Spleen (tissue), 11 donors: Measurements from ENCODE around the gene WFDC13. TPM values are rescaled to one million over a fixed set of nuclear protein-coding genes. Genes with fewer than 3 reads are reported as not detected.
"Not testable (repeated sequence)": the region's sequence is repeated elsewhere in the genome, so short reads cannot be mapped to it uniquely, and the experiment has no call there.

ENCODE experiments used
- DNase-seq: peaks from one replicate; pipeline ENCODE4 v3.0.0-alpha.2; 2020
- H3K27ac ChIP-seq, 8 donors: fragments of 200-600 bp; sonication (generic) in 7 of 8; 1 replicate in 4 of 8; 2 replicates in 4 of 8; pipeline versions ENCODE4 v1.5.0 to v1.8.0; 2016 to 2021; ENCODE audit warnings: inconsistent platforms in 4 of 8, mild to moderate bottlenecking in 4 of 8, moderate library complexity in 1 of 8
- H3K27me3 ChIP-seq, 7 donors: fragments of 200-600 bp; sonication (generic) in 6 of 7; replicated peaks in 1 of 7; 1 replicate in 4 of 7; 2 replicates in 3 of 7; pipeline versions ENCODE4 v1.5.0 to v1.8.0; 2016 to 2021; ENCODE audit warnings: inconsistent platforms in 3 of 7, mild to moderate bottlenecking in 1 of 7
- H3K36me3 ChIP-seq, 6 donors: fragments of 200-600 bp; sonication (generic) in 5 of 6; 1 replicate in 4 of 6; 2 replicates in 2 of 6; pipeline versions ENCODE4 v1.5.0 to v1.8.0; 2016 to 2021; ENCODE audit warnings: inconsistent platforms in 2 of 6
- H3K4me1 ChIP-seq, 6 donors: fragments of 200-600 bp; sonication (generic) in 5 of 6; 1 replicate in 3 of 6; 2 replicates in 3 of 6; pipeline versions ENCODE4 v1.5.0 to v1.8.0; 2016 to 2021; ENCODE audit warnings: inconsistent platforms in 3 of 6
- H3K4me3 ChIP-seq, 8 donors: fragments of 200-600 bp; sonication (generic) in 7 of 8; 1 replicate in 4 of 8; 2 replicates in 4 of 8; pipeline versions ENCODE4 v1.5.0 to v1.8.0; 2016 to 2021; ENCODE audit warnings: inconsistent platforms in 4 of 8, mild to moderate bottlenecking in 4 of 8, moderate library complexity in 2 of 8
- H3K9me3 ChIP-seq, 8 donors: fragments of 200-600 bp; sonication (generic) in 7 of 8; 1 replicate in 4 of 8; 2 replicates in 4 of 8; pipeline versions ENCODE4 v1.5.0 to v1.8.0; 2016 to 2021; ENCODE audit warnings: inconsistent platforms in 4 of 8
- CTCF ChIP-seq, 11 experiments: fragments of 200-600 bp in 7 of 11; fragments of 450-650 bp in 4 of 11; sonication (generic) in 4 of 11; IDR thresholded peaks in 8 of 11; conservative IDR thresholded peaks in 3 of 11; 1 replicate in 7 of 11; 2 replicates in 4 of 11; pipeline versions ENCODE4 v1.4.0 to v1.8.0; 2016 to 2021; ENCODE audit warnings: antibody characterized with exemption in 11 of 11, inconsistent platforms in 4 of 11, mild to moderate bottlenecking in 1 of 11
- POLR2A ChIP-seq, 3 donors: fragments of 450-650 bp; IDR thresholded peaks; one replicate each; pipeline ENCODE4 v1.5.1; 2017; ENCODE audit warnings: antibody characterized with exemption in 3 of 3, mild to moderate bottlenecking in 1 of 3
- POLR2AphosphoS5 ChIP-seq, 3 donors: sonication (generic); formaldehyde crosslinking; IDR thresholded peaks; one replicate each; pipeline ENCODE4 v1.5.1; 2017; ENCODE audit warnings: antibody characterized with exemption in 3 of 3
- WGBS, 5 donors: extraction: QIAGEN DNeasy Blood & Tissue Kit in 3 of 5; methylation state at CpG; one replicate each; pipeline versions ENCODE4 v1.1.5 to v1.1.7; 2013 to 2018; 5-methylcytosine and 5-hydroxymethylcytosine counted together
- intact Hi-C: fragments of 100-400 bp; cut with DNase I; formaldehyde crosslinking; loops from one replicate; pipeline ENCODE4 v1.15.0; 2023; ENCODE audit warnings: low total_unique reads
- polyA plus RNA-seq, 3 donors: library from polyadenylated mRNA; stranded (reverse); fragments of 200-250 nt; gene quantifications; one replicate each; pipeline ENCODE4 v1.2.1, GENCODE V29; 2013
- total RNA-seq, 7 donors: library from RNA; depleted of rRNA in 3 of 7; stranded (reverse); fragments of >200 nt in 3 of 7; fragmentation: NEBNext Ultra II Directional in 4 of 7; extraction: Animal tissue kit (Norgen Biotek cat#: 25700) in 4 of 7; gene quantifications; one replicate each; pipeline versions ENCODE4 v1.1.0 to v1.2.1, GENCODE V29; 2016 to 2021
- donor health status: healthy with polysubstance abuse.
- donor health status: DM: no; HTN: no; CAD: no; lungs with moderate emphysema.
- donor health status: DM: no; HTN: no; CAD: no.
- donor health status: Bipolar disorder and iron deficiency.
- donor health status: healthy.
- donor health status: DM: no; HTN: no; CAD: no.
- donor health status: DM: yes; HTN: yes; CAD: no.

WFDC13 gene
- total and polyA plus RNA-seq, 10 donors = not detected

DNA sequence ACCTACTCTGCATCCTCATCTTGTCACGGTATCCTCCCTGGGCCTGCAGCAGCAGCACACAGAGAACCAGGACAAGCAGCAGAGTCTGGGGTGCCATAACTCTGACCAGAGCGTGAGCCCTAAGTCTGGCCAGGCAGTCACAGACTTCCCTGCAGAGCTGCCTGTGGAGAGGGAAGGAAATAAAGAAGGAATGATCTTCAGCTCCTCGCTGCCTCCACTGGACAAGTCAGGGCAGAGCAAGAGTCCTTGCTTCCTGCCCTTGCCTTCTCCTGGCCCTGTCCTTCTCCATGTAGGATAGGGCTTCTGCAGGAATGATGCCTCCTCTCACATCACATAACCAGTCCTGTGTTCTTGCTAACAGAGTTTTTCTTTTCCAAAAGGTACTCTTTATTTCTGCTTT lies 15.9 kb upstream of the WFDC13 start:
- no peak for DNase-seq
- peaks cover 0 to 13% (median 0%) of the 10 kb centered on the region in 7 donors for H3K27me3 ChIP-seq
- no peaks in the 10 kb centered on the region for H3K36me3 ChIP-seq
- WGBS, 5 donors = 51 to 69% (median 59%) methylated on average over 2 to 3 of the region's 3 CpGs
- no peaks in the 10 kb centered on the region for H3K4me1 ChIP-seq
- H3K27ac ChIP-seq = no peak overlapping the region
- intact Hi-C loops = no loop called here
- peaks cover 0 to 11% (median 5%) of the 10 kb centered on the region in 8 donors for H3K9me3 ChIP-seq
- H3K4me3 ChIP-seq = no peak overlapping the region
- TF ChIP-seq POLR2AphosphoS5 (IDR thresholded peaks at IDR 0.05) (no peak), POLR2A (IDR thresholded peaks at IDR 0.05) (no peak), CTCF (IDR thresholded peaks at IDR 0.05 in 8 of 11, conservative IDR thresholded peaks at IDR 0.05 in 3 of 11) (no peak)

- H3K4me1 ChIP-seq, H3K9me3 ChIP-seq, intact Hi-C loops, H3K4me3 ChIP-seq, H3K27ac ChIP-seq, DNase-seq, H3K36me3 ChIP-seq: not testable (repeated sequence)
- 79 to 94% (median 91%) methylated on average over 12 of the region's 12 CpGs for WGBS, 5 donors
- peaks cover 0 to 20% (median 0%) of the 10 kb centered on the region in 7 donors for H3K27me3 ChIP-seq
These were observed 8.5 kb upstream of the WFDC13 start for GRCh38 chr20:45693346-45693745.

DNA sequence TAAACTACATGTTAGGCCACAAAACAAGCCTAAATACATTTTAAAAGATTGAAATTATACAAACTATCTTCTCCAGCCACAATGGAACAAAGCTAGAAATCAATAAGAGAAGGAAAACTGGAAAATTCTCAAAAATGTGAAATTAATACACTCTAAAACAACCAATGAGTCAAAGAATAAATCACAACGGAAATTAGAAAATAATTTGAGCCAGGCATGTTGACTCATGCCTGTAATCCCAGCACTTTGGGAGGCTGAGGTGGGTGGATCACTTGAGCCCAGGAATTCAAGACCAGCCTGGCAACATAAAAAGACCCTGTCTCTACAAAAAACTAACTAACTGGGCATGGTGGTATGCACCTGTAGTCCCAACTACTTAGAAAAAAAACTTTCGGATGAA lies 6.3 kb upstream of the WFDC13 start:
- WGBS, 5 donors = 90 to 97% (median 92%) methylated on average over 2 of the region's 2 CpGs
- no peak overlapping the region for H3K27ac ChIP-seq
- DNase-seq = no peak
- TF ChIP-seq CTCF (IDR thresholded peaks at IDR 0.05 in 8 of 11, conservative IDR thresholded peaks at IDR 0.05 in 3 of 11) (no peak), POLR2AphosphoS5 (IDR thresholded peaks at IDR 0.05) (no peak), POLR2A (IDR thresholded peaks at IDR 0.05) (no peak)
- H3K4me1 ChIP-seq = no peaks in the 10 kb centered on the region
- peaks cover 0 to 20% (median 0%) of the 10 kb centered on the region in 7 donors for H3K27me3 ChIP-seq
- intact Hi-C loops = no loop called here
- H3K36me3 ChIP-seq = no peaks in the 10 kb centered on the region
- no peaks in the 10 kb centered on the region for H3K9me3 ChIP-seq
- no peak overlapping the region for H3K4me3 ChIP-seq

DNA sequence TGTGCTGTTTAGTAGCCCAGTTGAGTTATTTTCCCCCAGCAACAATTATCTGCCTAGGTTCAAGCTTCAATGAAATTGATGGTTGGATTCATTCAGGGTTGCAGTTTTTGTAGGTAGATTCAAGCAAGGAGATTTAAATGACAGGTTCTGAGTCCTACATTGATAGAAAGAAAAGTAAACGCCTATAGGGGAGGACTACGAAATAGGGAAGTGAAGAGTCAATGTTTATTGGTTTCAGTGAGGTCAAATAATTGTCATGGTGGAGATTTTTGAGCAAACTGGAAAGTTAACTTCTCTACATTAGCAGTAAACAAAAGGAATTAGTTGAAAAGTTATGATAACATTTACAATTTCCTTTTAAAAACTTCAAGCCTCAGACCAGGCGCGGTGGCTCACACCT lies 734 bp upstream of the WFDC13 start:
- no peaks in the 10 kb centered on the region for H3K36me3 ChIP-seq
- H3K27me3 ChIP-seq = peaks cover 0 to 19% (median 0%) of the 10 kb centered on the region in 7 donors
- H3K4me3 ChIP-seq = no peak overlapping the region
- no peaks in the 10 kb centered on the region for H3K4me1 ChIP-seq
- DNase-seq = no peak
- no peak overlapping the region for H3K27ac ChIP-seq
- no peaks in the 10 kb centered on the region for H3K9me3 ChIP-seq
- intact Hi-C loops = no loop called here
- no peak for TF ChIP-seq CTCF (IDR thresholded peaks at IDR 0.05 in 8 of 11, conservative IDR thresholded peaks at IDR 0.05 in 3 of 11)
- TF ChIP-seq POLR2AphosphoS5 (IDR thresholded peaks at IDR 0.05) = no peak
- TF ChIP-seq POLR2A (IDR thresholded peaks at IDR 0.05) = no peak
- 54 to 74% (median 64%) methylated on average over 4 of the region's 4 CpGs for WGBS, 5 donors
